HG03196 (cell line): ENCODE measurements around the gene GPATCH2L.
A peak's percentile ranks its signal among the peaks of the same experiment; 100 is the strongest.

Experiments used
- ATAC-seq: cut with Tn5 transposase; IDR thresholded peaks from one replicate; pipeline ENCODE4 v1.9.1; 2021; ENCODE audit not compliant: unreplicated experiment

GPATCH2L gene

DNA sequence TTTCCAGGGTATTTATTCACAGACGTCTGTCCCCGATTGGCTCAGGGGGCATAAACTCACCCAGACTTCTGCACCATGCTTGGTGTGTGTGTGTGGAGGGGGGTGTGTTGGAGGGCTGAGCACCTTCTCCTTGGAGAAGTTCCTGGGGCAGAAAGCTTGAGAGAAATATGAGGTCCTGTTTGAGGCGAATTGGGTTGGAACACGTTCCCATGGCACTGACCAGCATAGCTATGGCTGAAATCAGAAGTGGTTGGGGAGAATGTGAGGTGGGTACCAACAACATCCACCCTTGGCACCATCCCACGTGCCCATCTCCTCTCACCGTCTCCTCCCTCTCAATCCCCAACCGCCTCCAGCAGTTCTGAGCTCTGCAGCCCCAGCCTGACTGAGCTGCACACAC lies 16.0 kb upstream of the GPATCH2L start:
- ATAC-seq: no peak

DNA sequence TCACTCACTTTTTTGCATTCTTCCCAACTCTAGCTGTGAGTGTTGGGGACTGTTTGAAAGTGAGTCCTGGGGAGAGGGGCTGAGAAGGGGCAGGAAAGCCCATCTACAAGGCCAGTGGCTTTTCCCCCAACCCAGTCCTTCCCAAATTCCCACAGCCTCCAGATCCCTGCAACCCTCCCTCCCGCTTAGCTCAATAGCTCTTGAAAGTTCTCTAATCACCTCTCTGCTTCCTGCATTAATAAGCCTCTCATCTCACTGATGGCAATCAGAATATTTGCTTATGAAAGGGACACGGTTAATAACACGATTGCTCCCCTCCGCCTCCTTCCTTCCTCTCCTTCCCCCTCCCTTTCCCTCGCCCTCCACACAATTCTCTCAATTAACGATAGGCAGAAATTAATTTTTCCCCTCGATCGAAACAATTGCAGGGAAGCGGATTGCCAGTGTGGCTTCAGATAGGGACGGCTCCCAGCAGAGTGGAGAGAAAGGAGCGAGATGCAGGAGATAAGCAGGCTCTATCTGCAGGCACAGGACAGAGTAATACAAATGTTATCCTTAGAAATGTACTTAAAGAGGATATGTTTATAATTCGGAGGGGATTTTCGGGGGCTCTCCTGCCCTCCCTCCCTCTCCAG lies 15.1 kb upstream of the GPATCH2L start:
- ATAC-seq: no peak

DNA sequence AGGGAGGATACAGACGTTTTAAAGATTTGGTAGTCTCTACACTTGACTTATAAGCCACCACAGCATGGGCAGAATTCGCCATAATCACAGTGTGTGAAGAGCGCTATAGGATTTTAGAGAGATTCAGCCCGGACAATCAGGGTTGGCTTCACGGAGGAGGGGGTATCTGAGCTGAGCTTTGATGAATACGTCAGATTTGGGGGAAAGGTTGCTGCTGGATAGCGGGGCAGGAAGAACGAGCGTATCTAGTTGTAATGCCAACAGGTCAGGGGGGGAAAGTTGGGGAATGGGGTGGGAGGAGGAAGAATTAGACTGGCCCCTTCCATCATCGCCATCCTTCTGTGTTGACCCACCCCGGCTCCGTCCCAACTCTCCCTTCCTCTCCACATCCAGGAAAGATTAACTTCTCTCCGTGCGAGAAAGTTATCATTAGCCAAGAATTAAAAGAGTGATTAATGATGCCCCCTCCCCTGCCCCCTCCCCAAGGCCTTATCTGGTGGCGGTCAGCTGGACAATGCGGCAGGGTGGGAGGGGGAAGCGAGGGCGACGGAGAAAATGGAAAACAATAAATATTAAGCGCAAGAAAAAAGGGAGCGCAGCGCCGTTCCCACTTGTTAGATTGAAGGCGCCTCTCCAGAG lies 13.5 kb upstream of the GPATCH2L start:
- ATAC-seq: no peak

DNA sequence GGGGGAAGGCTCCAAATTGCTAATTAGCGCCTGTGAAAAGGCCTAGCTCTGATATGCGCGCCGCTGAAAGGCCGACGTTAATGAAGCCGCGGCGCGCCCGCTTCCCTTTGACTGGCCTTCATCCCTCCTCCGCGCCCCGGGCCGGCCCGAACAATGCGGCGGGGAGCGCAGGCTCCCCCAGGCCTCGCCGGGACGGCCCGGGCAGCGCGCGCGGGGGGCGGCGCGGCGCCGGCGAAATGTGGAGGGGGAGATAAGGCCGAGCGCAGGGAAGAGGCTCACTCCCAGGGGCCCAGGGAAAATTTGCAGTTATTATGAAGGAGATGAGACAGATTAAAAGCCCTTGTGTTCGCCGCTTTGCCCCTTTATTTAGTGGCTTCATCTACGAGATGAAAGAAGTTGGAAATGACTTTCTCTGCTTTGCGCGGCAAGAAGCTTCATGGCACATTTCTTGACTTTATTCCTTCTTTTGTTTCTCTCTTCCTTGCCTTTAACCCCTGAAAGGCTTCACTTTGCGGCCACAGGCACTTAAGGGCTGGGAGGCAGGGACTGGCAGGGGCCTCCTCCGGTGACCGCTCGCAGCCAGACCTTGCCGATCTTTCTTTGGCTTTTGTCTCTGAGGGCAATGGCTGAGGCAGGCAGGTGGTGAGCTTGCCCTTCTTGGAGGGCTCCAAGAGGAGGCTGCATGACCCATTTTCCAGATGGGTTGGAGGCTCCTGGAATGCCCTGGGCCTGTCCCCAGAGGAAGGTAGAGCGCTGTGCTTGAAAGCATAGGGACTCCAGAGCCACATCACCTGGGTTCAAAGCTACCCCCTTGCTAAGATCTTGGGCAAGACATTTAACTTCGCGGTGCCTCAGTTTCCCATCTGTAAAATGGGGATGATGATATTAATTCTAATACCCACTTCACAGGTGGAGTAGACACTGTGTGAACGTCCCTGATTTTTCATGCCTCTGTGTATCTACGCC lies 12.7 kb upstream of the GPATCH2L start:
- no peak for ATAC-seq

DNA sequence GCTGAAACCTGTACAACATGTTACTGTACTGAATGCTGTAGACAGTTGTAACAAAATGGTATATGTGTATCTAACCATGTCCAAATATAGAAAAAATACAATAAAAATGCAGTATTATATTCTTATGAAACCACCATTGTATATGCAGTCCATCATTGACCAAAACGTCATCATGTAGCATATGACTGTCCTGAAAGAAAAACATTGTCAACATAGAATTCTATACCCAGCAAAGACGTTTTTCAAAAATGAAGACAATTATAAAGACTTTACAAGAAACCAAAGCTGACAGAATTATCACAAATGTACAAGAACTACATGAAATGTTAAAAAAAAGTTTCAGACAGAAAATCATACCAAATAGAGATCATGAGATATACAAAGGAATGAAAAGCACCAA lies 8.1 kb upstream of the GPATCH2L start:
- no peak for ATAC-seq

DNA sequence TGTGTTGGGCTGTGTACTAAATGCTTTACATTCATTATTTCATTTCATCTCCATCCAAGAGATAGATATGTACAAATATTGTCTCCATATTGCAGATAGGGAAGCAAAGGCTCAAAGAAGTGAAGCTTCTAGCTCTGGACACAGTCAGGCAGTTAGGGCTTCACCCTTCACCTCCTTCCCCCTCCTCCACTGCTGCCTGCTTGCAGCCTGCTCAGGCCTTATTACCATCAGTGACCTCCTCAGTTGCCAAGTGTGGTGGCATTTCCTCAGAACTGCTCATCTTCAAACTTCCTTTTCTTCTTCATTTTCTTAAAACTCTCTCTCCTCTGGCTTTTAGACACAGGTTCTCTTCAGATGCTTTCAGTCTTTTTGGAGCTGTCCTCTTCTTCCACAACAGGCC lies 4.7 kb upstream of the GPATCH2L start:
- no peak for ATAC-seq

DNA sequence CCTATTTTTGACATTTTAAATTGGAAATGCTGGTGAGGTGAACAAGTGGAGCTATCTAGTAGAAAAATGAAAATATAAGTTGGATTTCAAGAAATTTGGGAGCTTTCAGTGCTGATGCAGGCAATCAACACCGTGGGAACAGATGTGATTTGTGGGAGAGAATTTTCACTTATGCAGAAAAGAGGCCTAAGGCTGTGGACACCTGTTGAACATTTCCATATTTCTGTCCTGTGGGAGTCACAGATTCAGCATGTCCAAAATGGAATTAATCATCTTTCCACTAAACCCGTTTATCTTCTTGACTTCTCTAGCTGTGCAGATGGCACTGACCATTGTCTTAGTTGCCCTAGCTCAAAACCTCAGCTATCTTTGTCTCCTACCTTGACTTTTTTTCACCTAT lies 2.5 kb upstream of the GPATCH2L start:
- ATAC-seq: no peak

DNA sequence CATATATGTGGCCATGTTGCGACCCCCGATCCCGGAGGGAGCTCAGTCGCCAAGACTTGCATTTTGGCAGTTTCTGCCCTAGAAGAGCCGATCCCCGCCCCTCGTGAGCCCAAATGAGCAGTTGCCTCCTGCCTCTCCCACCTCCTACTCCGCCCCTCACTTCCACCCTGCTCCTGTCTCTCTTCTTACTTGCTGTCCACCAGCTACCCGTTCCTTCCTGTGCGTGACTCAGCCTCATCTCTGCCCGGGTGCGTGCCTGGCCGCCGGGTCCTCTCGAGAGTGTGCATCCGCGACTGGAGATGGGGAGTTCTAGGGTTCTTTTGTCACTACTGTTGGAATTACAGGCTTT lies 585 bp downstream of the GPATCH2L start:
- peak; percentile 63 for ATAC-seq

DNA sequence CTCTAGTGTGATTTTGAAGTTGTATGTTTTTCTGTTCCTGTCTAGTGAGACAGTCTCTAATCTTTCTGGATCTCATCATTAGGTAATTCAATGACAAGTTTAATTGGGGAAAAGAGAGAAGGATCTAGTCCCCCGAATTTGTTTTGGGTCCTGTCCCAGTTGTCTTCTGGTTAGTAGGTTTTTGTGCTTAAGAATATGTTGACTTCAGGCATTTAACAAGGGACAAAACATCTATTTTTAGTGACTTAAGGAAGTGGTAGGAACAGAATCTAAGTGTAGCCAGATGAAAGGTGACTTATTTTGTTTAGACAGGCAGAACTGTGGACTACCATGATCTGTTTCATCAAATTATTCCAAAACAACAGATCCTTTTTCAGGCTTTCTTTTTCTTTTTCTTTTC lies 2.2 kb downstream of the GPATCH2L start:
- no peak for ATAC-seq

DNA sequence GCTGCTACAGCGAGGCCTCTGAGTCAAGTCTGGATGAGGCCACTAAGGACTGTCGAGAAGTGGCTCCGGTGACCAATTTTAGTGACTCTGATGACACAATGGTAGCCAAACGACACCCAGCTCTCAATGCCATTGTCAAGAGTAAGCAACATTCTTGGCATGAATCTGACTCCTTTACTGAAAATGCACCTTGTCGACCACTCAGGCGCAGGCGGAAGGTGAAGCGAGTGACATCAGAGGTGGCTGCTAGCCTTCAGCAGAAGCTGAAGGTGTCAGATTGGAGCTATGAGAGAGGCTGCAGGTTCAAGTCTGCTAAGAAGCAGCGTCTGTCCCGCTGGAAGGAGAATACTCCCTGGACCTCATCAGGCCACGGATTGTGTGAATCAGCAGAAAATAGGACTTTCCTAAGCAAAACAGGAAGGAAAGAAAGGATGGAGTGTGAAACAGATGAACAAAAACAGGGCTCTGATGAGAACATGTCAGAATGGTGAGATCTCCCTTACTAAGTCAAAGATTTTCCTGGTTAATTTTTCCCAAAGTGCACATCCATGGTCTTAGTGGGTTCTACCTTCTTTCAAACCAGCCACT lies 2.9 kb downstream of the GPATCH2L start:
- ATAC-seq: no peak

DNA sequence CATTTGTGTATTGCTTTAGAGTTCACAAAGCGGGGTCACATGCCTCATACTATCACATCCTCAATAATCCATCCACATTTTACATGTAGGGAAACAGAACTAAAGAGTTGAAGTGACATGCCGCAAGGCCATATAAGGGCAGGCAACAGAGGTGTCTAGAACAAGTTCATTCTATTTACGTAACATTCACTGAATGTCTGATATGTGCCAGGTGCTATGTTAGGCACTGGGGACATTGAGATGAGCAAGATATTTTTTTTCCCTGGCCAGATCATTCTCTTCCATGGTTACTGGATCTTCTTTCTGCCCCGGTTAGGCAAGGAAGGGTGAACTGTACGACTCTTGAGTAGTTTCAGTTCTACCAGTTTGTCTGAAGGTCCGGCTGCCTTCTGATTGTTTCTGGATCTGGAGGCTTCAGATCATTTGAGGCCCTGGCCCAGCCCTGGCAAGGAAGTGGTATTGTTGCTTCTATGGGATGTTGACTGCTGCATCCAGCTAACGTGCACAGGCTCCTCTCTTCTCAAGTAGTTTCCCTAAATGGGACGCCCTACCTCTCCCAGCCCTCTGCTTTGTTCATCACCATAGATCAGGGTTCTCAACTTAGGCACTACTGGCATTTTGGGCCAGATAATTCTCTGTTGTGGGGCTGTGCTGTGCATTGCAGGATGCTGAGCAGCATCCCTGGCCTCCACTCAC lies 12.1 kb downstream of the GPATCH2L start:
- no peak for ATAC-seq

DNA sequence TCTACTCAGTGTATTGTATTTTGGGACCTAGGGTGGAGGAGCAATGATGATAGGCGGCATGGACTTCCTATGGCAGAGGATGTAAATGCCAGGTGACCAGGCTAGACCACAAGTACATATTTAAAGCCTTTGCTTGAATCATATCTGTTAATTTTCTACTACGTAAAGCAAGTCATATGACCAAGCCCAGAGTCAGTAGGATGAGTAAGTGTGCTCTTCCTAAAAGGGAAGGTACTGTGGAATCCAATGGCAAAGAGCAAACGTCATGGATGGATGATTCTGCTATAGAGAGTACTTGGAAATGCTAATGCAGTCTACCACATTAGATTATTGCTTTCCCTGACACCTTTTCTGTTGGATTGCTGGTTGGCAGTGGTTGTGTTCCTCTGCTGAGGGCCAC lies 16.8 kb downstream of the GPATCH2L start:
- ATAC-seq: no peak

DNA sequence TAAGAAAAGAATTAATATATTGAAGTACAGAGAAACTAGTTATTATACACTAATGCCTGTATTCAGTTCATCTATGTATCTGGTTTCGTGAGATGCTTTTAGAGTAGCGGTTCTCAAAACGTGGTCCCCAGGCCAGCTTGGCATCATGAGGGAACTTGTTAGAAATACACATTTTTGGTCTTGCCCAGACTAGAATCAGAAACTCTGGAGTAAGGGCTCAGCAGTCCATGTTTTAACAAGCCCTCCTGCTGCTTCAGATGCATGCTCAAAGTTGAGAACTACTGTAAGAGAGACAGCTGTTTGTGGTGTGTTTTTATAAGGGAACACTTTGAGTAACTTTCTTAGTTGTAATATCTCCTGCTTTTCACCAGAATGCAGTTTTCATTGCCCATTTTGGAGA lies 18.1 kb downstream of the GPATCH2L start:
- ATAC-seq: no peak

DNA sequence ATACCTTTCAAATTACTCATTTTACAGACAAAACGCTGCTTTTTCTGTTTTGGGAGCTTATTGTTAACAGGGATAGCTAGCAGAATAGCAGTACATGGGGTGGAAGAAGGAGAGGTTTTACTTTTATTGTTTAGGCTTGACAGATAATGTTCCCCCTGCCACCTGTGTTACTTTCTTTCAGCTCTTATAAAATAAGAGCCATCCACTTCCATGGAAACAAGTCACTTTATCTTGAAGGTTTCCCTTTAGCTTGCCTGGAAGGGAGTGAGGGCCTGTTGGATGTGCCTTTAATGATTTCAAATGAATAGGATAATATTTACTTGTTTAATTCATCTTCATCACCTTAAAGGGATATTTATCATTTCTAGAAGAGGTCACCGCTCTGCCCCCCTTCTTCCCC lies 23.3 kb downstream of the GPATCH2L start:
- no peak for ATAC-seq

DNA sequence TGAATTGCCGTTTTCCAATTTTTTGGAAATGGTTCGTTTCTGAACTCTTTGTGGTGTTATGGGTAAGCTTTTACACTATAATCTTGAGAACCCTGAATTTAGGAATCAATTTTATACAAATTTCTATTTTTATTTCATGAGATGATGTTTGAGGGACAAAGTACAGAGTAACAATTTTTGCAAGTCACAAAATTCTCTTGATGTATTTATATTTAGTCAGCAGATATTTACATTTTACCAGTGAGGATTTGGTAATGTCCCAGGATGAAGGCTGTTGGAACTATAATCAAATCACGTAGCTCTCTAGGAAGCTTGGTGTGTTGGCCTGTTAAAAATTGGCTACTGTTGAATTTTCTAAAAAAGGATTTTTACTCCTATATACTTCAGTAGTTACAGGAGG lies 24.2 kb downstream of the GPATCH2L start:
- no peak for ATAC-seq

DNA sequence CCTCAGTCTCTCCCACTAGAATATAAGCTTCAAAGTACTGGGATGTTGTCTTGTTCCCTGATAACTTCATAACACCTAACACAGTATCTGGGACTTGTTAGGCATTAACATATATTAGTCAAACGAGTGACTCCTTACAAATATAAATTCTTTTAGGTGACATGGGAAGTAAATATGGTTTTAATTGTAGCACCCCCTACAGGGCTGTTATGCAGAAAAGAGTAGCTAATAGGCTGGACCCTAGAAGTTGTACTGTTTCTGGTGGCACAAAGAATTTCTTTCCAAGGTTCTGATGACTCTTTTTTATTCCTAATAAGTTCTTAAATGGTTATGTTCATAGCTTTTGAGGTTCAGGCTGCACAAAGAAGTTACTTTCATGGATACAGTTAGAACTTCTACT lies 29.8 kb downstream of the GPATCH2L start:
- ATAC-seq: no peak

DNA sequence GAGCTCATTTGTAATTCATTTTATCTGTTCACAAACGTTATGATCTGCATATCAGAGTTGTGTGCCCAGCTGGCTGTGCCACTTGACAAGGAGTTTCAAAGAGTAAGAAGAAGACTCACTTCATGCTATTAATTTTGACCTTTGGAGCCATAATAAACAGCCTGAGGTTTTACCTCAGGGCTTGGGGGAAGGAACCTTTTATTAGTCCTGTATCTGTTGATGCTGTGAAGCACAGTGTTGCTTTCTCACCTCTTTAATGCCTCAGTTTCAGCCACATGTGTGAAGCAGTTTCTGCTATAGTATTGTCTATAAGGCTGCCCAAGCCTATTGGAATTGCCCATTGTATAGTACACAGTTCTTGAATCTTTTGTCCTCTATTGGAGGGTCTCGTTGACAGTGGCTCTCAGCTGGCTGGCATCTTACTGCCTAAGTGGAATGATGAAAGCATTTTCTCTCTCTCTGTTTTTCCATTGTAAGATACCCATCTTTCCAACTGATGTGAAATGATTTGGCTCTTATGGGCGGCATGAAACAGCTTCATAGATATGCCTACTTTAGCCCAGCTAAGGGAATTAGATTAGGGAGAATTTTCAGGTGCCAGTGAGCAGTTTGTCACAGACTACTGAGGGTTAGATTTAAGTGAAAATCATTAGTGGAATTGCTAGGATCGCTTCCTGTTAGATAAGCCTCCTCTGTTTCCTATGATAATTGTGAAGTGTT lies 34.7 kb downstream of the GPATCH2L start:
- peak; percentile 70 for ATAC-seq

DNA sequence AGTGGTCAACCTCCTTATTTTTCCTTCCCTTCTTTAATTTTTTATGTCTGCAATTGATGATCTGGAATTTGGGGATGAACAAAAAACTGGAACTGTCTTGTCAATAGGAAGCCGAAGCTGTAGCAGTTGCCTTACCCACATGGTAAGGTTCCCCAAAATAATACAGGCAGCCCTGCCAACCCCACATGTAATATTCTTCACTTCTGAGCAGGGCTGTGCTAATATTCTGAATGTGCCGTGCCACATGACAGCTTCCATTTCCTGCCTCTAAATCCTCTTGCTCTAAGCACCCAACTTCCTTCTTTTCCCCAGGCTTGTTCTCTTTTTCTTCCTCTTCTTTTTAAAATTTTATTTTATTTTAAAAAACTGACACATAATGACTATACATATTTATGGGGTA lies 39.6 kb downstream of the GPATCH2L start:
- ATAC-seq: no peak

DNA sequence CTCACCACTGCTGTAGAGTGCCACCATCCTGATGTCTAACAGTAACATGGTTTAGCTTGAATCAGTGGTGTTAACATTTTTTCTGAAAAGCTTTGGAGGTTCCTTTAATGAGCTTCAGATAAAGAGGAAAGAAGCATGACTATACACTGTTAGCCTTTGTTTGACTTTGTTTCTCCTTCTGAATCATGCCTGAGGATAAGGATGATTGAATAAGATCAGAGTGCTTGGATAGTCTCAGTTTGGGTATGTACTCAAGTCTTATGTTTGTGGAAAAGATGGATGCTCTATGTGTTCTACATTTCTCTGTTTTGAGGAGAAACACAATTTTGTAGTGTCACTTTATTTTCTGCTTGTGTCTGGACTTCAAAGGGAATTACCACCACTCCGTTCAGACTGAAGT lies 42.0 kb downstream of the GPATCH2L start:
- no peak for ATAC-seq

DNA sequence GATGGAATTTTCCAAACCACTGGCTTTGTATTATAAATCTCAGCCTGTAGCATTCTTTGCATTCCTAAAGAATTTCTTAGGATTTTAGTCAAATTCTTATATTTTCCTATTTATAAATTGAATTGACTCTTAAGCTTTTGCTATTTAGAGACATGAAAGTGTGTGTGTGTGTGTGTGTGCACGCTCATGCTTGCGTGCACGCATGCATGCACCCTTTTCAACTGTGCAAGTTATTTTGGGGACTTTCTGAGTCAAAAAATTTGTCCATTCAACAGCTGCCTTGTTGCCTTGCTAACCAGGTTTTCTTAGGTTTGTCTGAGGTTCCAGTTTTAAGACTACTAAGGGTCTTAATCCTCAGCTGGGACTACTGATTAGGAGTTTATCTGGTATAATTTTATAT lies 42.6 kb downstream of the GPATCH2L start:
- no peak for ATAC-seq

DNA sequence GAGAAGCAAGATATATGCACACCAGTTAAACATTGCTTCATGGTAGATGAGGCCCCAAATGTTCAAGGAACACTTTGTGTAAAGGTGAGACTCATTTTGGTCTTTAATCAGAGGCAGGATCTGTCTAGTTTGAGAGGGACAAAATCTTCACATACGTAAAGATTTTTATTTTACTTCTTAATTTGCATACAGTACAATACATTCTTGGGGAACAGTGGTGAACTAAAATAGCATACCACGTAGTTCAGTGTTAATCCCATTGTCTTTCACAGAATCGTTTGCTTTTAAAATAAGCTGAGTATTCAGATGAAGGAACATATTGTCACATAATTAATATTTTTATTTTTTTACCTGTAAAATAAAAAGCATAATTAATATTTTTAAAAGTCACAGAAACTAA lies 43.3 kb downstream of the GPATCH2L start:
- ATAC-seq: no peak
